Fibroblast of lung (primary cell): Measurements from ENCODE around the gene C9orf50. TPM values are rescaled to one million over a fixed set of nuclear protein-coding genes. Genes with fewer than 3 reads are reported as not detected.

Source experiments
- DNase-seq, 2 donors: peaks; one replicate each; pipeline versions ENCODE4 v3.0.0 to v3.0.0-alpha.2; 2010; ENCODE audit warnings: low read depth in 2 of 2
- H2AFZ ChIP-seq: 2 replicates; pipeline ENCODE4 v1.5.1; 2012; ENCODE audit warnings: low read length, control low read depth, inconsistent platforms
- H3K27ac ChIP-seq: 2 replicates; pipeline ENCODE4 v1.5.1; 2011; ENCODE audit warnings: low read length, control low read depth; ENCODE audit not compliant: insufficient read depth
- H3K27me3 ChIP-seq: 2 replicates; pipeline ENCODE4 v1.5.1; 2011; ENCODE audit warnings: mild to moderate bottlenecking, low read length; ENCODE audit not compliant: control insufficient read depth, insufficient read depth
- H3K36me3 ChIP-seq: 2 replicates; pipeline ENCODE4 v1.5.1; 2011; ENCODE audit warnings: low read length; ENCODE audit not compliant: control insufficient read depth, insufficient read depth
- H3K4me1 ChIP-seq: 2 replicates; pipeline ENCODE4 v1.5.1; 2011; ENCODE audit warnings: low read length; ENCODE audit not compliant: control insufficient read depth, insufficient read depth; ENCODE audit errors: extremely low read depth
- H3K4me2 ChIP-seq: 2 replicates; pipeline ENCODE4 v1.5.1; 2011; ENCODE audit warnings: low read length, control low read depth; ENCODE audit not compliant: insufficient read depth; ENCODE audit errors: extremely low read depth
- H3K4me3 ChIP-seq, 4 experiments: fragments of 200-600 bp in 1 of 4; sonication (generic) in 1 of 4; replicated peaks in 1 of 4; 2 replicates each; pipeline ENCODE4 v1.5.1; 2011 to 2016; ENCODE audit warnings: low read length in 4 of 4, low read depth in 3 of 4, mild to moderate bottlenecking in 3 of 4, control low read depth in 2 of 4, inconsistent platforms in 1 of 4, mixed read lengths in 1 of 4; ENCODE audit not compliant: insufficient read depth in 1 of 4; ENCODE audit errors: control extremely low read depth in 1 of 4
- H3K79me2 ChIP-seq: 2 replicates; pipeline ENCODE4 v1.5.1; 2012; ENCODE audit warnings: mild to moderate bottlenecking, low read length, inconsistent platforms; ENCODE audit not compliant: control insufficient read depth, insufficient read depth
- H3K9ac ChIP-seq: 2 replicates; pipeline ENCODE4 v1.5.1; 2011; ENCODE audit warnings: mild to moderate bottlenecking, low read length, control low read depth; ENCODE audit not compliant: insufficient read depth
- H3K9me3 ChIP-seq: 2 replicates; pipeline ENCODE4 v1.5.1; 2012; ENCODE audit warnings: low read depth, low read length; ENCODE audit not compliant: control insufficient read depth, insufficient read depth
- H4K20me1 ChIP-seq: 2 replicates; pipeline ENCODE4 v1.5.1; 2011; ENCODE audit warnings: low read length; ENCODE audit not compliant: control insufficient read depth, insufficient read depth; ENCODE audit errors: extremely low read depth
- EZH2 ChIP-seq: IDR thresholded peaks from 2 replicates; pipeline ENCODE4 v1.5.1; 2012; ENCODE audit warnings: low read length, control low read depth, mild to moderate bottlenecking; ENCODE audit errors: missing control alignments
- polyA plus RNA-seq, 2 donors: library from polyadenylated mRNA; depleted of rRNA in 1 of 2; stranded (reverse) in 1 of 2; unstranded in 1 of 2; fragments of >200 nt; gene quantifications; 2 replicates each; pipeline ENCODE4 v1.2.1, GENCODE V29; 2011 to 2012; ENCODE audit warnings: missing spikeins in 1 of 2
- total RNA-seq: library from RNA; depleted of rRNA; stranded (reverse); fragments of >200 nt; gene quantifications from 2 replicates; pipeline ENCODE4 v1.2.1, GENCODE V29; 2014
- TF ChIP-seq, protein P1 (sequence below), 2 donors: IDR thresholded peaks in 1 of 2; conservative IDR thresholded peaks in 1 of 2; 1 replicate in 1 of 2; 2 replicates in 1 of 2; pipeline ENCODE4 v1.5.1; 2011 to 2012; ENCODE audit warnings: low read length in 2 of 2, control low read depth in 1 of 2, inconsistent platforms in 1 of 2, low read depth in 1 of 2, mild to moderate bottlenecking in 1 of 2

C9orf50 gene
- total and polyA plus RNA-seq, 2 donors (not counting 1 experiment from before 2014, with no cell fraction given) = 0.16 to 0.17 TPM

DNA sequence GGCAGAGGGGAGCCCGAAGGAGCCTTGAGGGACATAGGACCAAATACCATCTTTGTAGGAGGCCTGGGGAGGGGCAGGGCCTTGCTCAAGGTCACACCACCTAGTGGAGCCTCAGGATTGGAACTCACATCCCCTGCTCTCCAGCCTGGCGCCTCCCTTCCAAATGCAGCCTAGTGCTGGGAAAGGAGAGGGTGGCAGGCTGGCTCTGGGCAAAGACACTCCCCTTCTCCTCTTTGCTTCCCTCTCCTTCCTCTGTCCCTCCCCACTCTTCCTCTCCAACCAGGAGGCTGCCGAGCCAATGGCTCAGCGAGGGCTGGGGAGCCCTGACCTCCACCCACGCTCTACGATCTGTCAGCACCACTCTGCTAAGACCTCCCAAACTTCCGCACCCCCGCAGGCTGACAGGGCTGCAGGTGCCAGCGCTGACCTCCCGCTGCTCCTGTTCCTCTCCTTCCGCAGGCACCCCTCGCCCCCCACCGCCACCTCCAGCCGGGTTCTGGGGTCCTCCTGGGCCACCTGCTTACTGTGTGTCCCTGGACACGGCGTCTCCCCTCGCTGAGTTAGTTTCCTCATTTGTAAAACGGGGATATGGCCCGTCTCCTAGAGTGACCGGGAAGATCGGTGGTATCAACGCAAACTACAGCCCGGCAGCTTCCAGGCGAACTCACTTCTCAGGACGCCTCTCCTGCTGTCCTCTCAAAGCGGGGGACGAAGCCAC is 52.9 kb downstream of the C9orf50 start:
- Histone ChIP-seq H3K27me3 (no peaks in the 10 kb centered on the region), H3K9ac (peak overlapping the region; percentile 42), H4K20me1 (no peaks in the 10 kb centered on the region), H3K4me3 (peak overlapping the region; percentile 39 to 54 (median 47)), H3K4me2 (peak overlapping the region; percentile 87), H3K36me3 (no peaks in the 10 kb centered on the region), H3K27ac (peak overlapping the region; percentile 69), H2AFZ (peak overlapping the region; percentile 20), H3K4me1 (peaks cover 25% of the 10 kb centered on the region), H3K9me3 (no peaks in the 10 kb centered on the region), H3K79me2 (no peaks in the 10 kb centered on the region)
- no peak for TF ChIP-seq EZH2
- TF ChIP-seq, protein P1, sequence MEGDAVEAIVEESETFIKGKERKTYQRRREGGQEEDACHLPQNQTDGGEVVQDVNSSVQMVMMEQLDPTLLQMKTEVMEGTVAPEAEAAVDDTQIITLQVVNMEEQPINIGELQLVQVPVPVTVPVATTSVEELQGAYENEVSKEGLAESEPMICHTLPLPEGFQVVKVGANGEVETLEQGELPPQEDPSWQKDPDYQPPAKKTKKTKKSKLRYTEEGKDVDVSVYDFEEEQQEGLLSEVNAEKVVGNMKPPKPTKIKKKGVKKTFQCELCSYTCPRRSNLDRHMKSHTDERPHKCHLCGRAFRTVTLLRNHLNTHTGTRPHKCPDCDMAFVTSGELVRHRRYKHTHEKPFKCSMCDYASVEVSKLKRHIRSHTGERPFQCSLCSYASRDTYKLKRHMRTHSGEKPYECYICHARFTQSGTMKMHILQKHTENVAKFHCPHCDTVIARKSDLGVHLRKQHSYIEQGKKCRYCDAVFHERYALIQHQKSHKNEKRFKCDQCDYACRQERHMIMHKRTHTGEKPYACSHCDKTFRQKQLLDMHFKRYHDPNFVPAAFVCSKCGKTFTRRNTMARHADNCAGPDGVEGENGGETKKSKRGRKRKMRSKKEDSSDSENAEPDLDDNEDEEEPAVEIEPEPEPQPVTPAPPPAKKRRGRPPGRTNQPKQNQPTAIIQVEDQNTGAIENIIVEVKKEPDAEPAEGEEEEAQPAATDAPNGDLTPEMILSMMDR (conservative IDR thresholded peaks at IDR 0.05 in 1 of 2, IDR thresholded peaks at IDR 0.05 in 1 of 2; ENCODE audit: low read depth in 1 of 2, low read length in 2 of 2) = no peak
- peak; percentile 62 to 79 for DNase-seq

DNA sequence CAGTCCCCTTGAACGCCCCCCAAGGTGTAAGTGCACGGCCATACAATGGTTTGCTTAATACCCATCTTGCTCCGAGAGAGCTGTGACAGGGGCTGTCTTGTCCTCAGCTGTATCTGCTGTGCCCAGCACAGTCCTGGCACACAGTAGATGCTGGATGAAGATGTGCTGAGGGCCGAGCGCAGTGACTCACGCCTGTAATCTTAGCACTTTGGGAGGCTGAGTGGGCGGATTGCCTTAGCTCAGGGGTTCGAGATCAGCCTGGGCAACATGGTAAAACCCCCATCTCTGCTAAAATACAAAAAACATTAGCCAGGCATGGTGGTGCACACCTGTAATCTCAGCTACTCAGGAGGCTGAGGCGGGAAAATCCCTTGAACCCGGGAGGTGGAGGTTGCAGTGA is 53.6 kb downstream of the C9orf50 start:
- TF ChIP-seq, protein P1 (conservative IDR thresholded peaks at IDR 0.05 in 1 of 2, IDR thresholded peaks at IDR 0.05 in 1 of 2; ENCODE audit: low read depth in 1 of 2, low read length in 2 of 2) = no peak
- TF ChIP-seq EZH2 = no peak
- no peak overlapping the region for H2AFZ ChIP-seq
- H3K9ac ChIP-seq = no peak overlapping the region
- no peaks in the 10 kb centered on the region for H4K20me1 ChIP-seq
- H3K4me2 ChIP-seq = no peak overlapping the region
- no peak overlapping the region for H3K27ac ChIP-seq
- no peaks in the 10 kb centered on the region for H3K27me3 ChIP-seq
- no peak overlapping the region for H3K4me3 ChIP-seq
- H3K36me3 ChIP-seq = no peaks in the 10 kb centered on the region
- no peaks in the 10 kb centered on the region for H3K9me3 ChIP-seq
- DNase-seq = no peak
- peaks cover 25% of the 10 kb centered on the region for H3K4me1 ChIP-seq
- H3K79me2 ChIP-seq = no peaks in the 10 kb centered on the region

DNA sequence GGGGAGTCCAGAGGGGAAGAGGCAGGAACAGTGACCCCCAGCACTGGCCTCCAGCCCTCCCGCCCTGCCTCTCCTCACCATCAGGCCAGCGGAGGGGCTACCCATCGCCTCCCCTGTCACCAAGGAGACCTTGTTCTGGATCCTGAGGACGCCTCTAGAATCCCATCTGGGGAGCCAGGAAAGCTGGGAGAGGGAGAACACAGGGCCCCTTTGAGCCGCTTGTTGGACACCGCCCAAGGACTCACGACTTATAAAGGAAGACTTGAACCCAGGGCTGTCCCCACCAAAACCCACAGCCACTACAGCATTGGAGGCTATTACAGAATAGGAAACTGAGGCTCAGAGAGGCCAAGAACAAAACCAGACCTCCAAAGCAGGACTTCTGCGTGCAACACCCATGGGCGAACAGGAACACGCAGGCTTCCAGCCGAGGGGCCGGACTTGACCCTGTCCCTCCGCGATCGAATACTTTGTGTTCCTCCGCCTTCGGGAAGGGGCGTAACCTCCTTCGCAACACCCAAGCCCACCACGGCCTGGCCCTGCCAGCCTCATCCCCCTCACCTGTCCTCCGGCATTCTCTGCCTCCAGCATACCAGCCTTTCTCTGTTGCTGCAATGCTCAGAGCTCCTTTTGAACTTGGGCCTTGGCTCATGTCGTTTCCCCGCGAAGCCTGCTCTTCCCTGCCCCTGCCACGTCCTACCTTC is 54.2 kb downstream of the C9orf50 start:
- DNase-seq = no peak
- Histone ChIP-seq H2AFZ (no peak overlapping the region), H3K36me3 (no peaks in the 10 kb centered on the region), H3K27me3 (no peaks in the 10 kb centered on the region), H3K4me1 (peaks cover 25% of the 10 kb centered on the region), H3K4me3 (no peak overlapping the region), H3K27ac (no peak overlapping the region), H3K9me3 (no peaks in the 10 kb centered on the region), H3K79me2 (no peaks in the 10 kb centered on the region), H3K9ac (no peak overlapping the region), H3K4me2 (no peak overlapping the region), H4K20me1 (no peaks in the 10 kb centered on the region)
- TF ChIP-seq, protein P1 (conservative IDR thresholded peaks at IDR 0.05 in 1 of 2, IDR thresholded peaks at IDR 0.05 in 1 of 2; ENCODE audit: low read depth in 1 of 2, low read length in 2 of 2) = no peak
- no peak for TF ChIP-seq EZH2
